GM21360 (cell line): ENCODE results near the gene DOK1.

Source experiments
- ATAC-seq: cut with Tn5 transposase; IDR thresholded peaks from one replicate; pipeline ENCODE4 v1.9.1; 2021; ENCODE audit warnings: mild to moderate bottlenecking, moderate library complexity; ENCODE audit not compliant: unreplicated experiment

Gene DOK1

DNA sequence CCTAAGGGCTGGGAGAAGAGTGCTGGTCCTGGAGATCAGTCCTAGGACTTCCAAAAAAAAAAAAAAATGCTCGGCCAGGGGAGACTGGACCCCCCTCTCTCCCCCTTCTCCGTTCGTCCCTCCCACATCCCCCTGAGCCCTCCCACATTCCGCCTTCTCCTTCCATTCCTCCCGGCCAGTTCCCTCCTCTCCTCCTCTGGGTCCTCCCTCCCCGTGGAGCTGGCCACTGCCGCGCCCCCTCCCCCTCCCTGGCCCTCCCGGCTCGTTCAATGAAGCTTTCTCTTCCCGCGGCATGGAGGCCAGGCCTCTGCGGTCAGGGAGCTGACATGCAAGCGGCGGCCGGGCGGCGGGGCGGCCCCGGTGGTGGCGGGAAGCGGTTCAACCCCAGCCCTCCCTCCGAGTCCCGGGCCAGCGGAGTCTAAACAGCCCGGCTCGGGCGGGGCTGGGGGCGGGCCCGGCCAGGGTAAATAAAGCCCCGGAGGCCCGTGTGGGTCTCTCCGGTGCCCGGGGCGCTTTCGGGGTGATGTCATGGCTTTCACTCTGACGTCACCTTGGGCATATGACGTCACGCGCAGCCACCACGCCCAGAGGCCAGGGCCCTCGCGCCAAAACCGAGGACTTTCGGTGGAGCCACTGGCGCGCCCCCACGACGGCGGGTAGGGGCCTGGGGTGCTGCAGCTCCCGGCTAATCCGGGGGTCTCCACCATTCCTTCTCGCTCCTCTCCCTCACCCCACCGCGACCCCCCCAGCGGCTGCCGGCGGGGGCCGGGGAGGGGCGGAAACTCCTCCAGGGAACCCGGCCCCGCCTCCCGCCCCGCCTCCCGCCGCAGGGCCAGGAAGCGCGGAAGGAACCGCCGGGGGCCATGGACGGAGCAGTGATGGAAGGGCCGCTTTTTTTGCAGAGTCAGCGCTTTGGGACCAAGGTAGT lies at the start of gene DOK1, which contains the start of gene LOXL3:
Gene DOK1, plus strand, starts transcription at position 829 of the 928 bp plus-strand sequence. Its CDS starts 35 bp downstream, at position 864.
Gene LOXL3, minus strand, starts transcription at position 51 of the 928 bp plus-strand sequence. CDS start 1,308 bp downstream, outside the sequence.
- ATAC-seq = peak; percentile 41

DNA sequence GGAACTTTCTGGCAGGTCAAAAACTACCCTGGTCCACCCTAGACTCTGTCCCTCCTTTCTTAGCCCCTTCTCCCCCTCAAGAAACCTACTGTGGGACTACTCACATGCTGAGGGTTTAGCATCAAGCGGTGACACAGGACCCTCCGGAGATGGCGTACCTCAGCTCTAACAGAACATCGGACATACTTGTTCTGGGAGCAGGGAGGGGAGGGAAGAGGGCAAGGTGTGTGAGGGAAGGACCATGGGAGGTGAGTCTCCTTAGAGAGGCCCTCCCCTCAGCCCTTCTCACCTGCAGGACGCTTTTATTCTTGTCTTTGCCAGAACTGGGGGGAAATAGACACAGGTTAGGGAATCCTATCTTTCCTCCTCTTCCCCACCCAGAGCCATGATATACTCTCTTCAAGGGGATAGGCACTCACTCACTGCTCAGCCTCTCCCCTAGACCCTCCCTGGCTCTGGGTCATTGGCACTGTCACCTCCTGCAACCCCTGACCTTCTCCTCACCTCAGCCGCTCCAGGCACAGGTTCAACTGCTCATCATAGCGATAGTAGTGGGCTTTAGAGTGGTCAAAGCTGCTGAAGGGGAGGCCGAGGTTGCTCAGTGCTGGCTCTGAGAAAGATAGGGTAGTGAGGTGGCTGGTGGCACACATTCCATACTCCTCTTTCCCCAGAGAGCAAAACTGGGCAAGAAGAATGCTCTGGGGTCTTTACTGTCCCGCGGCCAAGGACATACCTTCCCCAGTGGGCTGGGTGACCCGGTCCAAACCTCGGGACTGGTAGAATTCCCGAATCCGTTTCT lies 48.9 kb upstream of the DOK1 start:
- no peak for ATAC-seq

GRCh38 chr2:74507145-74507925 lies 47.2 kb upstream of the DOK1 start, which contains the start of gene PCGF1:
TSS of gene PCGF1 (minus strand) at chr2:74507695. CDS start at chr2:74507668, 27 bp downstream.
- peak; percentile 80 for ATAC-seq

DNA sequence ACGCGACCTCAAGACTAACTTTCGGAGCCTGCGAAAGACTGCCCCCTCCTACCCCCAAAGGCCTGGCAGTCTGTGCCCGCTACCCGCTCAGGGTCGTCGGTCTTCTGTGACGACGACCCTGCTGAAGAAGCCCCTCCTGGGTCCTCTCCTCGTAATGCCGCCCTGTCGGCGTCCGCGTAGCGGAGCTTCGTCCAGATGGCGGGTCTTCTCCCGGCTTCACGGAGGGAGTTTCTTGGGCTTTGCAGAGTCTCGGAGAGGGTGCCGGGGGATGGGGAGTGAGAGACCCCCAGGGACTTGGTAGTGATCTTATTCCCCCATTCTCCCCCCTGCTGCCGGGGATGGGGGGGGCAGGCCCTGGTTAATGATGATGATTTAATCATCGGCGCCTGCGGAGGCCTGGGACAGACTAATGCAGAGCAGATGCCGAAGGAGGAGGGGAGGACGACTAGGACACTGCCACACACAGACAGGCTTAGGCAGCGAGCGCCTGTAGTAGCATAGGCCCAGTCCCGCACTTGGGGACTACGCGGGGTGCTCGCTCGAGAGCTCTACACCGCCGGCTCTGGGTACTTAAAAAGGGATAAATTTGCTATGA lies 46.5 kb upstream of the DOK1 start:
- ATAC-seq = peak; percentile 17

- no peak for ATAC-seq
These were observed 44.2 kb upstream of the DOK1 start for GRCh38 chr2:74510272-74510671.

DNA sequence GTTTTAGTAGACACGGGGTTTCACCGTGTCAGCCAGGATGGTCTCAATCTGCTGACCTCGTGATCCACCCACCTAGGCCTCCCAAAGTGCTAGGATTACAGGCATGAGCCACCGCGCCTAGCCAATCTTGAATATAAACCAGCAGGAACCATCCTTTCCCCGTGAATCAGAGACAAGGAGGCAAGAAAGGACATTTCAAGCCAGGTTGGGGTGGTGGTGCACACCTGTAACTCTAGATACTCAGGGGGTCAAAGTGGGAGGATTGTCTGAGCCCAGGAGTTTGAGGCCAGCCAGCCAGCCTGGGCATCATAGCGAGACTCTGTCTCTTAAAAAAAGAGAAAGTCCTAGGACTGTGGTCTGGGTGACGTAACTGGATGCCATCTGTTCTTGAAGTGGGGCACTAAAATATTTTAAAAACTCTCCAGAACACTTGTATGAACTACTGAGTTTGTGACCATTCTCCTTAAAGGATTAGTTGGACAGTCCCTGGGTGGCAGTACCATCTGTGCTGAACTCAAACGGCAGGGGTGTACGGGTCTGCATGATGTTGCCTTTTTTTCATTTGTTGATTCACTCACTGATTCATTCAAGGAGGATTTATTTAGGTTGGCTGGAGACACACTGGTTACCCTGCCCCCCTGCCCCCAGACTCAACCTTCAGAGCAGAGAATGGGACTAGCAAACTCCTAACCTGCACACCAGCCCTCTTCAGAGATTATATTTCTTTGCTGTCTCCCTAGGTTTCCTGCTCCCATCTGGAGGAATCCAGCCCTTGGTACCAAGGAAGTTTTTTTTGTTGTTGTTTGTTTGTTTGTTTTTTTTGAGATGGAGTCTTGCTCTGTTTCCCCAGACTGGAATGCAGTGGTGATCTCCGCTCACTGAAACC lies 43.2 kb upstream of the DOK1 start:
- ATAC-seq = no peak

- ATAC-seq = no peak
These were observed 41.5 kb upstream of the DOK1 start for GRCh38 chr2:74512744-74513604.

- no peak for ATAC-seq
These were observed 40.7 kb upstream of the DOK1 start for GRCh38 chr2:74513605-74514367.

DNA sequence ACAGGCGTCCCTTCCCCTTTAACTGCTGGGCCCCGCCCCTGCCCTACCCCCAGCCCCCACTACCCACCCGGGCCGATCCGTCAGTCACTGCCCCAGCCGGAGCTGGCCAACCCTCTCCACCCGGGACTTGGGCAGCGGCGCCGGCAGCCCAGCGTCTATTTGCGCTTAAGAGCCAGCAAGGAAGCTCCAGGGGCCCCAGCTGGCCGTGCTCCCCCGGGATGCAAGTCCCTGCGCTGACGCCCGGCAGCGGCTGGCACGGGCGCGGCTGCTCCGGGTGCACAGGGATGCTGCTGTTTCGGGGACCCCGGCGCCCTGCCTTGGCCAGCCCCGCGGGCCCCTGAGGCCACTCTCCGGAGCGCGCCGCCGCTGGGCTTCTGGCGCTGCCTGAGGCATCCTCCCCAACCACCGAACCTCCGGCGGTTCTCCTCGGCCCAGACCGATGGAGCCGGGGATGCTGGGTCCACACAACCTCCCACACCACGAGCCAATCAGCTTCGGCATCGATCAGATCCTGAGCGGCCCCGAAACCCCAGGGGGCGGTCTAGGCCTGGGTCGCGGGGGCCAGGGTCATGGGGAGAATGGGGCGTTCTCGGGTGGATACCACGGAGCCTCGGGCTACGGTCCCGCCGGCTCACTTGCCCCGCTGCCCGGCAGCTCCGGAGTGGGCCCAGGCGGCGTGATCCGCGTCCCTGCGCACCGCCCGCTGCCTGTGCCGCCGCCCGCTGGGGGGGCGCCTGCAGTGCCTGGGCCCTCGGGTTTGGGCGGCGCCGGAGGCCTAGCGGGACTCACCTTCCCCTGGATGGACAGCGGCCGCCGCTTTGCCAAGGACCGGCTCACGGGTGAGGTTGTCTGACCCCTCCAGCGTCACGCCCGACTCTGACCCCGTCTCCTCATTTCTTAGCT lies 39.9 kb upstream of the DOK1 start, which contains the start of gene TLX2:
Gene TLX2, plus strand, starts transcription at position 83 of the 903 bp plus-strand sequence. Its CDS starts 357 bp downstream, at position 440.
- no peak for ATAC-seq

- ATAC-seq = no peak
These were observed 39.1 kb upstream of the DOK1 start for GRCh38 chr2:74515271-74515980.

- no peak for ATAC-seq
These were observed 38.4 kb upstream of the DOK1 start for GRCh38 chr2:74515981-74516633.

GRCh38 chr2:74516650-74517049 lies 37.9 kb upstream of the DOK1 start:
- no peak for ATAC-seq

- ATAC-seq = no peak
These were observed 32.0 kb upstream of the DOK1 start for GRCh38 chr2:74522516-74522915.

DNA sequence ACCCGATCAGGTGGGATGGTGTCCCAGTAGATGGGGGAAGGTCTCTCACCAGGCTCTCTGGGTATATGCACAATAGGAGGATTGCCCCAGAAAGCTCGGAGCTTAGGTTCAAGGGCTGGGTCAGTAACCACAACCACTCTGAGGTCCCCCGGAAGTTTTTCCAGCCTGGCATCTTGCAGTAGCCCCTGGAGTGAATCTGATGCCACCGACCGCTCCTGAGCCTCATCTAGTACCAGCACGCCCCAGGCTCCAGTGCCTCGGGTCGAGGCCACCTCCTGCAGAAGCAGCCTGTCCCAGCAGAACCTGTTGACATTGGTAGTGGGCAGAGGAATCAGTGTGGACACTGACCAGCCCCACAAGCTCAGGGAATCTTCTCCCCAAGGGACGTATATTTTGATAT lies 30.5 kb upstream of the DOK1 start:
- no peak for ATAC-seq

- ATAC-seq = no peak
These were observed 29.4 kb upstream of the DOK1 start for GRCh38 chr2:74524955-74525716.
